OCI-LY3 (cell line): ENCODE measurements around the gene RNF141.

Experiments used
- H2AFZ ChIP-seq: fragments of 200-600, 300-600 bp; shearing (Covaris generic); 2 replicates; pipeline ENCODE4 v1.6.0; 2014; ENCODE audit warnings: antibody characterized with exemption, low read depth, low read length
- H3K27ac ChIP-seq: fragments of 200-600, 300-600 bp; sonication (generic); 2 replicates; pipeline ENCODE4 v1.5.1; 2014; ENCODE audit warnings: mild to moderate bottlenecking, low read length, moderate library complexity, mixed read lengths
- H3K27me3 ChIP-seq: fragments of 200-600, 300-600 bp; sonication (generic); 2 replicates; pipeline ENCODE4 v1.6.1; 2014; ENCODE audit warnings: low read depth, low read length, mixed read lengths
- H3K36me3 ChIP-seq: fragments of 200-600, 300-600 bp; sonication (generic); replicated peaks from 2 replicates; pipeline ENCODE3; 2014; ENCODE audit warnings: low read depth, low read length, mixed read lengths
- H3K4me1 ChIP-seq: fragments of 300-600, 200-600 bp; sonication (generic); 2 replicates; pipeline ENCODE4 v1.6.1; 2014; ENCODE audit warnings: low read length, mixed read lengths
- H3K4me2 ChIP-seq: fragments of 200-600, 300-600 bp; sonication (generic); 2 replicates; pipeline ENCODE4 v1.6.1; 2014; ENCODE audit warnings: low read length, mixed read lengths
- H3K4me3 ChIP-seq: fragments of 300-600, 200-600 bp; sonication (generic); 2 replicates; pipeline ENCODE4 v1.5.1; 2014; ENCODE audit warnings: antibody characterized with exemption, mild to moderate bottlenecking, low read length, moderate library complexity
- H3K79me2 ChIP-seq: fragments of 300-600, 200-600 bp; shearing (Covaris generic); 2 replicates; pipeline ENCODE4 v1.6.1; 2014; ENCODE audit warnings: mild to moderate bottlenecking, low read length, mixed read lengths
- H3K9ac ChIP-seq: fragments of 300-600, 200-600 bp; shearing (Covaris generic); 2 replicates; pipeline ENCODE4 v1.6.0; 2014; ENCODE audit warnings: mild to moderate bottlenecking, low read length, moderate library complexity
- H3K9me3 ChIP-seq: fragments of 200-600, 300-600 bp; shearing (Covaris generic); 2 replicates; pipeline ENCODE4 v1.6.1; 2014; ENCODE audit warnings: low read length, mixed read lengths; ENCODE audit not compliant: insufficient read depth
- H4K20me1 ChIP-seq: fragments of 200-600, 300-600 bp; sonication (generic); 2 replicates; pipeline ENCODE4 v1.6.1; 2016; ENCODE audit warnings: low read length, mixed read lengths; ENCODE audit not compliant: insufficient read depth
- EZH2phosphoT487 ChIP-seq: fragments of 200-600 bp; shearing (Covaris generic); IDR thresholded peaks from 2 replicates; pipeline ENCODE4 v1.6.1; 2018; ENCODE audit warnings: antibody characterized with exemption, mixed run types, low read depth
- TF ChIP-seq, protein P1 (sequence below): fragments of 200-600, 300-600 bp; sonication (generic); IDR thresholded peaks from 2 replicates; pipeline ENCODE4 v1.5.1; 2014; ENCODE audit warnings: antibody characterized with exemption, low read length, low read depth

Gene RNF141

DNA sequence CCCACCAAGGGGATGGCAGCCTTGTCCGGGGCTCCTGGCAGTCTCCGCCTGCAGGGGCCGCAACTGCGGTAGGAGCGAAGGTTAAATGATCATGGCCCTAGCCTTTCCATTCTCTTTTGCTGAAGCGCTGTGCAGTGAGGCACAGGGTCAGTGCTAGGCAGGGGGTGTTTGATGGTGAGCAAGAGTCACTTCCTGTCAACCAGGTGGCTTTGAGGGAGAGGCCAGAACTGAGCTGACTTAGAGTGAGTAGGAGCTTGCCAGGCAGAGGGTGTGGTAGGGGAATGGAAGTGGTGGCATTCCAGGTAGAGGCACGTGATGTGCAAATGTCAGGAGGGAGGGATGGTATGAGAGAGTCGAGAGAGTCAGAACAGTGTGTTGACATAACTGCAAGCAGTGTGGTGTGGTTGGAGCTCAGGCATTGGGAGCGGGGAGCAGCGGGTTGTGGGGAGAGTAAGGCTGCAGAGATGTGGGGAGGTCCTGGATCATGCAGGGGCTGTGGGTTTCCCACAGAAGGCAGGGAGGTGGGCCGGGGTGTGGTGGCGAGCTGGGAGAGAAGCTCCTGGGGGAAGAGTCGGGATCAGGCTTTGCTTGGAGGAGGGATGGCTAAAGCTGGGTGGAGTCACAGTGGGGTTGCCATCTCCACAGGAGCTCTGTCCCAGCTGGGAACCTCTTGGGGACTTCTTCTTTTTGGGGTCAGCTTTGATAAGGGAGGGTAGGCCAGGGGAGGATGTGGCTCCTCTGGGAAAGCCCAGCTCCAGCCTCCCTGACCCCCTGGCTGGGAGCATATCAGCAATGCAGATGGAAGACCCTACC, 52.7 kb downstream of the RNF141 start:
- TF ChIP-seq EZH2phosphoT487: no peak
- TF ChIP-seq, protein P1, sequence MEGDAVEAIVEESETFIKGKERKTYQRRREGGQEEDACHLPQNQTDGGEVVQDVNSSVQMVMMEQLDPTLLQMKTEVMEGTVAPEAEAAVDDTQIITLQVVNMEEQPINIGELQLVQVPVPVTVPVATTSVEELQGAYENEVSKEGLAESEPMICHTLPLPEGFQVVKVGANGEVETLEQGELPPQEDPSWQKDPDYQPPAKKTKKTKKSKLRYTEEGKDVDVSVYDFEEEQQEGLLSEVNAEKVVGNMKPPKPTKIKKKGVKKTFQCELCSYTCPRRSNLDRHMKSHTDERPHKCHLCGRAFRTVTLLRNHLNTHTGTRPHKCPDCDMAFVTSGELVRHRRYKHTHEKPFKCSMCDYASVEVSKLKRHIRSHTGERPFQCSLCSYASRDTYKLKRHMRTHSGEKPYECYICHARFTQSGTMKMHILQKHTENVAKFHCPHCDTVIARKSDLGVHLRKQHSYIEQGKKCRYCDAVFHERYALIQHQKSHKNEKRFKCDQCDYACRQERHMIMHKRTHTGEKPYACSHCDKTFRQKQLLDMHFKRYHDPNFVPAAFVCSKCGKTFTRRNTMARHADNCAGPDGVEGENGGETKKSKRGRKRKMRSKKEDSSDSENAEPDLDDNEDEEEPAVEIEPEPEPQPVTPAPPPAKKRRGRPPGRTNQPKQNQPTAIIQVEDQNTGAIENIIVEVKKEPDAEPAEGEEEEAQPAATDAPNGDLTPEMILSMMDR: no peak
- Histone ChIP-seq H2AFZ (no peak overlapping the region), H4K20me1 (no peaks in the 10 kb centered on the region), H3K9ac (peak overlapping the region; percentile 64; the same call in 1 of the 2 replicates), H3K4me1 (peaks cover 37% of the 10 kb centered on the region), H3K27me3 (no peaks in the 10 kb centered on the region), H3K9me3 (no peaks in the 10 kb centered on the region), H3K79me2 (peaks cover 11% of the 10 kb centered on the region), H3K4me3 (peak overlapping the region; percentile 28; the same call in 1 of the 2 replicates), H3K36me3 (peaks cover 77% of the 10 kb centered on the region), H3K27ac (peak overlapping the region; percentile 93), H3K4me2 (peak overlapping the region; percentile 65)

DNA sequence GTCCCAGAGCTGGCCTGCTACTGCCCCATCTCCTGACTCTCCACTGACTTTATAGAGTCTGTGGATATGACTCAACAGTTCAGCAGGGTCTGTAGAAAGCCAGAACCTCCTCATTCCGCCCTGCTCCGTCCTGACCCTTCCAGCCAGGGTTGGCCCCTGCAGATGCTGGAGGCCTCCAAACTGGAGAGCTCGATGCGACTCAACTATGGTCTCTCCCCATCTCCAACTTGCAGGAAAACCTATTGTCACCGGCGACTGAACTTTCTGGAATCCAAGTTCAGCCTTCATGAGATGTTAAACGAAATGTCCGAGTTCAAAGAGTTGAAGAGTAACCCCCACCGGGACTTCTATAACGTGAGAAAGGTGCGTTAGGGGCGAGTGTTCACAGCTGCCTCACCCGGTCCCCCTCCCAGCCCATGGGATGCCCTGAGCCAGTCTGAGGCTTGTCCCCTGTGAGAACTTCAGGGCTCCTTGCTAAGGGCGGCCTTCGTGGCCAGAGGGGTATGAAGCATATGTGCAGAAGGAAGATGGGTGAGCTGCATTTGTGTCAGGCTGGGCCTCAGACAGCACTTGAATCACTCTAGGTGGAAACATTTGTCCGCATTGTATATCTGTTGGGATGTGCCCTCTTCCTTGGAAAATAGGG, 53.9 kb downstream of the RNF141 start:
- no peaks in the 10 kb centered on the region for H3K27me3 ChIP-seq
- H3K36me3 ChIP-seq: peaks cover 71% of the 10 kb centered on the region
- H3K79me2 ChIP-seq: peaks cover 11% of the 10 kb centered on the region
- no peaks in the 10 kb centered on the region for H3K9me3 ChIP-seq
- H4K20me1 ChIP-seq: no peaks in the 10 kb centered on the region; the same call in 1 of the 2 replicates
- no peak overlapping the region for H3K4me3 ChIP-seq
- H3K27ac ChIP-seq: no peak overlapping the region
- H2AFZ ChIP-seq: no peak overlapping the region
- no peak overlapping the region for H3K4me2 ChIP-seq
- H3K4me1 ChIP-seq: peaks cover 33% of the 10 kb centered on the region
- TF ChIP-seq, protein P1: no peak
- no peak for TF ChIP-seq EZH2phosphoT487
- H3K9ac ChIP-seq: no peak overlapping the region

DNA sequence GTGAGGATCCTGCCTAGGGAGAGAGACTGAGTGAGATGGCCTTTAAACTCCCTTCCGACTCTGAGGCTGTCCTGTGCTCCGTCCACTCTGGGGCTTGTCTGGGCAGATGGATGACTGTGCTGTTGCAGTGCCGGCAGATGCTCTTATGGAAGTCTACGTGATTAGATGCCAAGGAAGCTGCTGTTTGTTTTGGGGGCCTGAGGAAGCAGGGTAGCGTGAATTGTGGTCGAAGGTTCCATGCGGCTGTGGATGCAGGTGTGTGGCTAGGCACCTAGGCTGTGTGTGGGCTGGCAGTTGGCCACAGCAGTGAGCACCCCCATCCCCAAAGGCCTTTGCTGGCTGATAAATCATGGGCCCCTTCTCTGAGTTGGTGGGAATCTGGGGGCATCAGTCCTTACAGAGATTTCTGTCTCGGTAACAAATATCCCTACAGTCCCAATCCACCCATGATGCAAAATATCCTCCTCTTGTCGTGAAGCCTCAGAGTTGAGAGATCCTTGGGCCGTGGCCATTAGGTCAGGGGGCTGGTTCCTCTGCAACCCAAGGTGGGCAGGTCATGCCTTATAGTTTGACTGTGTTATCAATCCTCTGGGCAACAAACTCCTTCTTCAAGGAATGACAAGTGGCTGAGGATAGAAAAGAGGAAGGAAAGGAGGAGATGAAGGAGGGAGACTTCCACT, 54.7 kb downstream of the RNF141 start:
- peaks cover 71% of the 10 kb centered on the region for H3K36me3 ChIP-seq
- TF ChIP-seq, protein P1: no peak
- TF ChIP-seq EZH2phosphoT487: no peak
- no peak overlapping the region for H3K27ac ChIP-seq
- no peak overlapping the region for H2AFZ ChIP-seq
- H3K9ac ChIP-seq: no peak overlapping the region
- H3K4me3 ChIP-seq: no peak overlapping the region
- no peaks in the 10 kb centered on the region; the same call in 1 of the 2 replicates for H4K20me1 ChIP-seq
- H3K4me1 ChIP-seq: peaks cover 33% of the 10 kb centered on the region
- no peaks in the 10 kb centered on the region for H3K27me3 ChIP-seq
- H3K4me2 ChIP-seq: no peak overlapping the region
- peaks cover 11% of the 10 kb centered on the region for H3K79me2 ChIP-seq
- H3K9me3 ChIP-seq: no peaks in the 10 kb centered on the region

DNA sequence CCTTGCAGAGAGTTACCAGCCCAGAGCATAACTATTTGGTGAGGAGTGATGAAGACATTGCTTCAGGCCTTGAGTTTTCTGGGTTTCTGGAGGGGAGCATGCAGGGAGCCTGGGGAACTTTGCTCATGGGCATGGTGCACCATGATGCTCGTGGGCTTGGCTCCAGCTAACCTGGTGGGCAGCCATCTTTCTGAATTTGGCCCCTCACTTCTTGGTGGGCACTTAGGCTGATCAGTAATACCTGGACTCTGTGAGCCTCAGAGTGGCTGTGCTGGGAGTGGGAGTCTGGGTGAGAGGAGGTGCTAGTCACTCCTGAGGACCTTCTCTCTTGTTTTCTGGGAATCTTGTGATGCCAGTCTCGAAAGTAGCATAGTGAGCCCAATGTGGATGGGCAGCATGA, 55.3 kb downstream of the RNF141 start:
- no peak overlapping the region for H3K9ac ChIP-seq
- H3K27me3 ChIP-seq: no peaks in the 10 kb centered on the region
- no peak overlapping the region for H3K4me3 ChIP-seq
- no peaks in the 10 kb centered on the region; the same call in 1 of the 2 replicates for H4K20me1 ChIP-seq
- no peak overlapping the region for H3K27ac ChIP-seq
- TF ChIP-seq, protein P1: no peak
- TF ChIP-seq EZH2phosphoT487: no peak
- H3K4me2 ChIP-seq: no peak overlapping the region
- peaks cover 71% of the 10 kb centered on the region for H3K36me3 ChIP-seq
- no peaks in the 10 kb centered on the region for H3K9me3 ChIP-seq
- no peak overlapping the region for H2AFZ ChIP-seq
- peaks cover 32% of the 10 kb centered on the region for H3K4me1 ChIP-seq
- peaks cover 9% of the 10 kb centered on the region for H3K79me2 ChIP-seq
